Neutrophil (primary cell): ENCODE data around the gene XYLT1.

ENCODE experiments used
- H3K27ac ChIP-seq: fragments of 200-600 bp; sonication (generic); 2 replicates; pipeline ENCODE4 v1.5.1; 2016; ENCODE audit warnings: mild to moderate bottlenecking, moderate library complexity
- H3K27me3 ChIP-seq: fragments of 200-600 bp; sonication (generic); 2 replicates; pipeline ENCODE4 v1.6.0; 2016; ENCODE audit warnings: mild to moderate bottlenecking
- H3K36me3 ChIP-seq: fragments of 200-600 bp; sonication (generic); 2 replicates; pipeline ENCODE4 v1.5.1; 2017
- H3K4me1 ChIP-seq, 2 experiments: fragments of 200-600 bp in 1 of 2; sonication (generic) in 1 of 2; 1 replicate in 1 of 2; 2 replicates in 1 of 2; pipeline versions ENCODE4 v1.5.1 to v1.6.1; 2013 to 2016; ENCODE audit warnings: low read depth in 1 of 2, low read length in 1 of 2, mild to moderate bottlenecking in 1 of 2, moderate library complexity in 1 of 2; ENCODE audit not compliant: control insufficient read depth in 1 of 2, insufficient read depth in 1 of 2
- H3K4me3 ChIP-seq, 2 experiments: fragments of 200-600 bp in 1 of 2; sonication (generic) in 1 of 2; 1 replicate in 1 of 2; 2 replicates in 1 of 2; pipeline ENCODE4 v1.5.1; 2013 to 2016; ENCODE audit warnings: low read depth in 1 of 2, low read length in 1 of 2, mild to moderate bottlenecking in 1 of 2, moderate library complexity in 1 of 2
- H3K9me3 ChIP-seq: fragments of 200-600 bp; sonication (generic); 2 replicates; pipeline ENCODE4 v1.5.1; 2016
- TF ChIP-seq, protein P1 (sequence below): fragments of 200-600 bp; sonication (generic); IDR thresholded peaks from 2 replicates; pipeline ENCODE4 v1.5.1; 2016; ENCODE audit warnings: antibody characterized with exemption

The XYLT1 gene

GRCh38 chr16:17265154-17265553 is 205.6 kb downstream of the XYLT1 start:
- H3K4me3 ChIP-seq = no peak overlapping the region
- peaks cover 3 to 7% of the 10 kb centered on the region in 2 experiments for H3K4me1 ChIP-seq
- H3K36me3 ChIP-seq = no peaks in the 10 kb centered on the region
- TF ChIP-seq, protein P1, sequence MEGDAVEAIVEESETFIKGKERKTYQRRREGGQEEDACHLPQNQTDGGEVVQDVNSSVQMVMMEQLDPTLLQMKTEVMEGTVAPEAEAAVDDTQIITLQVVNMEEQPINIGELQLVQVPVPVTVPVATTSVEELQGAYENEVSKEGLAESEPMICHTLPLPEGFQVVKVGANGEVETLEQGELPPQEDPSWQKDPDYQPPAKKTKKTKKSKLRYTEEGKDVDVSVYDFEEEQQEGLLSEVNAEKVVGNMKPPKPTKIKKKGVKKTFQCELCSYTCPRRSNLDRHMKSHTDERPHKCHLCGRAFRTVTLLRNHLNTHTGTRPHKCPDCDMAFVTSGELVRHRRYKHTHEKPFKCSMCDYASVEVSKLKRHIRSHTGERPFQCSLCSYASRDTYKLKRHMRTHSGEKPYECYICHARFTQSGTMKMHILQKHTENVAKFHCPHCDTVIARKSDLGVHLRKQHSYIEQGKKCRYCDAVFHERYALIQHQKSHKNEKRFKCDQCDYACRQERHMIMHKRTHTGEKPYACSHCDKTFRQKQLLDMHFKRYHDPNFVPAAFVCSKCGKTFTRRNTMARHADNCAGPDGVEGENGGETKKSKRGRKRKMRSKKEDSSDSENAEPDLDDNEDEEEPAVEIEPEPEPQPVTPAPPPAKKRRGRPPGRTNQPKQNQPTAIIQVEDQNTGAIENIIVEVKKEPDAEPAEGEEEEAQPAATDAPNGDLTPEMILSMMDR = no peak
- H3K27ac ChIP-seq = no peak overlapping the region
- H3K27me3 ChIP-seq = no peaks in the 10 kb centered on the region
- H3K9me3 ChIP-seq = no peaks in the 10 kb centered on the region

GRCh38 chr16:17261197-17261858 is 209.4 kb downstream of the XYLT1 start:
- H3K36me3 ChIP-seq = peaks cover 8% of the 10 kb centered on the region

DNA sequence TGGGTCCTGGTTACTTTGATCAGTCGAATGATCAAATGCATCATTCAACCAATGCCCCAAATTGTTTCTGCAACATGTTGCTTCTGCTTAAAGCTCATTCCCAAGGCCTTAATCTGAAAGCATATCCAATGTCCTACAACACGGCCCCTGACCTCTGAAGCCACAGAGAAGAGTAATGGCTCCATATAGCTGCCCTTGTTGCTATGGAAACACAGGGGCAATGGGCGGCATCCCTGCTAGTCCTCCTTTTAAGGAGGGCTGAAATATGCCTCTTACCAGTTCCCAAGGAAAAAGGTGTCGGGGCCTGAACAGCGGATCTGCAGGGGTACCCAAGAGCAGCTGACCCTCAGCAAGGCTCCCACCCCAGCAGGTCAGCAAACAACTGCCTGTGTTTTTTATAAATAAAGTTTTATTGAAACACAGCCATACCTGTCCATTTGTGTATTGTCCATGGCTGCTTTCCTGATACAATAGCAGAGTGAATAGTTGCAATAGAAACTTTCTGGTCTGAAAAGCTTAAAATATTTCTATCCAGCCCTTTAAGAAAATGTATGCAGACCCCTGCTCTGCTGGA is 210.4 kb downstream of the XYLT1 start:
- Histone ChIP-seq H3K4me1 (no peaks in the 10 kb centered on the region), H3K4me3 (no peak overlapping the region), H3K36me3 (peaks cover 8% of the 10 kb centered on the region), H3K27me3 (no peaks in the 10 kb centered on the region), H3K9me3 (no peaks in the 10 kb centered on the region), H3K27ac (no peak overlapping the region)
- TF ChIP-seq, protein P1 = no peak

More at GRCh38 chr16:17261197-17261858, 209.4 kb downstream of the XYLT1 start:
- peak overlapping the region; percentile 6 for H3K27ac ChIP-seq
- no peak overlapping the region for H3K4me3 ChIP-seq
- no peaks in the 10 kb centered on the region for H3K27me3 ChIP-seq
- H3K4me1 ChIP-seq = no peaks in the 10 kb centered on the region
- TF ChIP-seq, protein P1 = no peak
- no peaks in the 10 kb centered on the region for H3K9me3 ChIP-seq

- TF ChIP-seq, protein P1 = no peak
- Histone ChIP-seq H3K27me3 (no peaks in the 10 kb centered on the region), H3K27ac (no peak overlapping the region), H3K4me1 (no peaks in the 10 kb centered on the region), H3K36me3 (peaks cover 8% of the 10 kb centered on the region), H3K4me3 (no peak overlapping the region), H3K9me3 (no peaks in the 10 kb centered on the region)
Observed at GRCh38 chr16:17259751-17260270, 210.9 kb downstream of the XYLT1 start.

- TF ChIP-seq, protein P1 = no peak
- Histone ChIP-seq H3K36me3 (peaks cover 8% of the 10 kb centered on the region), H3K4me1 (no peaks in the 10 kb centered on the region), H3K27me3 (no peaks in the 10 kb centered on the region), H3K9me3 (no peaks in the 10 kb centered on the region), H3K4me3 (no peak overlapping the region), H3K27ac (no peak overlapping the region)
Observed at GRCh38 chr16:17258848-17259713, 211.7 kb downstream of the XYLT1 start.
